Smooth muscle cell (in vitro differentiated cells): Measurements from ENCODE around the gene CFAP46. TPM values are rescaled to one million over a fixed set of nuclear protein-coding genes. Genes with fewer than 3 reads are reported as not detected.

Source experiments
- DNase-seq: peaks from one replicate; lab custom pipeline; 2025; ENCODE audit not compliant: unreplicated experiment; lab: John Stamatoyannopoulos, UW
- H2AFZ ChIP-seq: fragments of 200-600 bp; sonication (generic); 2 replicates; pipeline ENCODE4 v1.6.0; 2016; ENCODE audit warnings: antibody characterized with exemption, low read depth, mild to moderate bottlenecking
- H3F3A ChIP-seq: fragments of 200-600 bp; sonication (generic); 2 replicates; pipeline ENCODE4 v1.6.0; 2017; ENCODE audit warnings: antibody characterized with exemption, low read depth
- H3K27ac ChIP-seq: fragments of 200-600 bp; sonication (generic); 2 replicates; pipeline ENCODE4 v1.5.1; 2016; ENCODE audit warnings: low read depth, mild to moderate bottlenecking
- H3K27me3 ChIP-seq: fragments of 200-600 bp; sonication (generic); 2 replicates; pipeline ENCODE4 v1.6.1; 2016; ENCODE audit warnings: low read depth, mild to moderate bottlenecking
- H3K36me3 ChIP-seq: fragments of 200-600 bp; sonication (generic); 2 replicates; pipeline ENCODE4 v1.5.1; 2016; ENCODE audit warnings: low read depth
- H3K4me1 ChIP-seq: fragments of 200-600 bp; sonication (generic); 2 replicates; pipeline ENCODE4 v1.5.1; 2016; ENCODE audit warnings: low read depth
- H3K4me2 ChIP-seq: fragments of 200-600 bp; sonication (generic); 2 replicates; pipeline ENCODE4 v1.6.0; 2016; ENCODE audit warnings: mild to moderate bottlenecking
- H3K4me3 ChIP-seq: fragments of 200-600 bp; sonication (generic); 2 replicates; pipeline ENCODE4 v1.5.1; 2016; ENCODE audit warnings: mild to moderate bottlenecking
- H3K79me2 ChIP-seq: fragments of 200-600 bp; sonication (generic); 2 replicates; pipeline ENCODE4 v1.6.0; 2016; ENCODE audit warnings: low read depth, mild to moderate bottlenecking
- H3K9ac ChIP-seq: fragments of 200-600 bp; sonication (generic); 2 replicates; pipeline ENCODE4 v1.6.0; 2016; ENCODE audit warnings: low read depth
- H3K9me3 ChIP-seq: fragments of 200-600 bp; sonication (generic); replicated peaks from 2 replicates; pipeline ENCODE4 v1.5.1; 2016; ENCODE audit warnings: low read depth
- H4K20me1 ChIP-seq: fragments of 200-600 bp; sonication (generic); 2 replicates; pipeline ENCODE4 v1.6.0; 2016; ENCODE audit warnings: low read depth
- WGBS: methylation state at CpG from one replicate; pipeline ENCODE4 v1.1.7; 2016; ENCODE audit warnings: low lambda C conversion rate; 5-methylcytosine and 5-hydroxymethylcytosine counted together
- polyA plus RNA-seq: library from polyadenylated mRNA; unstranded; fragments of >200 nt; fragmentation: Nextera tagmentation; extraction: Ambion mirVana; gene quantifications from 2 replicates; pipeline ENCODE4 v1.2.1, GENCODE V29; 2016
- total RNA-seq: library from RNA; depleted of rRNA; stranded (reverse); fragments of >200 nt; gene quantifications from 2 replicates; pipeline ENCODE4 v1.2.3, GENCODE V29; 2014
- TF ChIP-seq, protein P1 (sequence below): fragments of 200-600 bp; sonication (generic); IDR thresholded peaks from 2 replicates; pipeline ENCODE4 v1.5.1; 2017; ENCODE audit warnings: borderline replicate concordance, mild to moderate bottlenecking, antibody characterized with exemption; ENCODE audit not compliant: insufficient read depth, poor library complexity, severe bottlenecking

The CFAP46 gene
- total and polyA plus RNA-seq, 2 experiments from 2014 or later: 1.1 to 2.0 TPM

DNA sequence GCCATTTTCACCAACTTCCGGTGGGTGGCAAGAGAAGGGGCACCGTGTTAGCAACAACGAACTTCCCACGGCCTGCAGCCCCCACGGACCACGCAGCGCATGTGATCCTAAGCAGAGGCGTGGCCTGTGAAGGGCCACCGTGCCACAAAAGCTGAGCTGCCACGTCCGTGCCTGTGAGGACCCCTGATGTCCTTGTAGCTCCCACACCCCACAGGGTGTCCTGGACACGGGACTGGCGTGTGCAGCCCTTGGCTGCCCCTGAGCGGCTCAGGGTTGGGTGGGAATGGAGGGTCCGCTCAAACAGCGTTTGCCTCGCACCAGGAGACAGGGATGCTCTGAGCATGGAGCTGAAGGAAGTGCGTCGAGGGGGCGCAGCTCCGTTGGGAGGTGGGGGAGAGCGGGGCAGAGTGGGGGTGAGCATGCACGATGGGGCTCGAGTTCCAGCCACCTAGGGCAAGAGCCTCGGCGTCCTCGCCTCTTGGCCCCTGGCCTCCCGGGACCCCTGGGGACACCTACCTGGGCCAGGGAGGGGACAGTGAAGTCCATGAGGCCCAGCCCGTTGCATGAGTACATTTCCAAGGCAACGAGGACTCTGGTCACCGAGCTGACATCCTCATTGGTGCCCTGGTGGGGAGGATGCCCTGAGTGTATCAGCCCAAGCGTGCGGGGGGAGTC, 33.6 kb downstream of the CFAP46 start:
- H3F3A ChIP-seq: no peaks in the 10 kb centered on the region
- no peak for DNase-seq
- TF ChIP-seq, protein P1, sequence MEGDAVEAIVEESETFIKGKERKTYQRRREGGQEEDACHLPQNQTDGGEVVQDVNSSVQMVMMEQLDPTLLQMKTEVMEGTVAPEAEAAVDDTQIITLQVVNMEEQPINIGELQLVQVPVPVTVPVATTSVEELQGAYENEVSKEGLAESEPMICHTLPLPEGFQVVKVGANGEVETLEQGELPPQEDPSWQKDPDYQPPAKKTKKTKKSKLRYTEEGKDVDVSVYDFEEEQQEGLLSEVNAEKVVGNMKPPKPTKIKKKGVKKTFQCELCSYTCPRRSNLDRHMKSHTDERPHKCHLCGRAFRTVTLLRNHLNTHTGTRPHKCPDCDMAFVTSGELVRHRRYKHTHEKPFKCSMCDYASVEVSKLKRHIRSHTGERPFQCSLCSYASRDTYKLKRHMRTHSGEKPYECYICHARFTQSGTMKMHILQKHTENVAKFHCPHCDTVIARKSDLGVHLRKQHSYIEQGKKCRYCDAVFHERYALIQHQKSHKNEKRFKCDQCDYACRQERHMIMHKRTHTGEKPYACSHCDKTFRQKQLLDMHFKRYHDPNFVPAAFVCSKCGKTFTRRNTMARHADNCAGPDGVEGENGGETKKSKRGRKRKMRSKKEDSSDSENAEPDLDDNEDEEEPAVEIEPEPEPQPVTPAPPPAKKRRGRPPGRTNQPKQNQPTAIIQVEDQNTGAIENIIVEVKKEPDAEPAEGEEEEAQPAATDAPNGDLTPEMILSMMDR: no peak
- H3K27me3 ChIP-seq: no peaks in the 10 kb centered on the region
- H4K20me1 ChIP-seq: no peaks in the 10 kb centered on the region
- no peak overlapping the region for H3K27ac ChIP-seq
- H3K4me2 ChIP-seq: no peak overlapping the region
- no peaks in the 10 kb centered on the region for H3K79me2 ChIP-seq
- H3K4me3 ChIP-seq: no peak overlapping the region
- H3K9ac ChIP-seq: no peak overlapping the region
- H2AFZ ChIP-seq: no peak overlapping the region
- H3K36me3 ChIP-seq: no peaks in the 10 kb centered on the region
- H3K9me3 ChIP-seq: no peaks in the 10 kb centered on the region
- whole genome bisulfite sequencing: 94% methylated on average over 31 of the region's 33 CpGs
- peaks cover 11% of the 10 kb centered on the region for H3K4me1 ChIP-seq

DNA sequence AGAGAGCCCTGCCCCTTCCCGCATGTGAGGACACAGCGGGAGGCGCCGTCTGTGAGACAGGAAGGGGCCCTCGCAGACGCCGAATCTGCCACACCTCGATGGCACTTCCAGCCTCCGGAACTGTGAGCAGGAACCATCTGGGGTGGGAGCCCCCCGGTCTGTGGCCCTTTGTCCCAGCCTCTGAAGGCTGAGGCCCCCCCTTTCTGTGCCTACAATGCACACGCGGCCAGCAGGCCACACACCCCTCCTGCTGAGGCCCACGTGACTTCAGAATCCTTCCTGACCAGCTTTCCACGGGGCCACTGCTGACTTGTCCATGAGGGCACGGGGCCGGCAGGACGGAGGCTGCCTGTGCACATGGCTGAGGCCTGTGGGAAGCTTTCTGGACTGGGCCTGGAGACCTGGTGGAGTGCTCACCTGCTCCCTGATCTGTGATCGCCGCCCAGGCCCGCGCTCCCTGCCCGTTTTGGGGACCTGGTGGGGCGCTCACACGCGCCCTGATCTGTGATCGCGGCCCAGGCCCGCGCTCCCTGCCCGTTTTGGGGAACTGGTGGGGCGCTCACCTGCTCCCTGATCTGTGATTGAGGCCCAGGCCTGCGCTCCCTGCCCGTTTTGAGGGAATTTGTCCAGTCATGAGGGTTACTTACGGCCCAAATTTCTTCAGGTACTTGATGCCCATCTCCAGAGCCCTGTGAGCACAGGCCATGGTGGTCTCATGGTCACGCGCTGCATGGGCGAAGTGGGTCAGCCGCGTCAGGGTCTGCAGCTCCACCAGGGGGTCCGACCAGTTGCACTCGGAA, 34.3 kb downstream of the CFAP46 start:
- Histone ChIP-seq H4K20me1 (no peaks in the 10 kb centered on the region), H3K36me3 (no peaks in the 10 kb centered on the region), H3K4me2 (no peak overlapping the region), H3K9me3 (no peaks in the 10 kb centered on the region), H3K27me3 (no peaks in the 10 kb centered on the region), H3F3A (no peaks in the 10 kb centered on the region), H3K9ac (no peak overlapping the region), H3K4me1 (peaks cover 7% of the 10 kb centered on the region), H3K79me2 (no peaks in the 10 kb centered on the region), H3K4me3 (no peak overlapping the region), H3K27ac (no peak overlapping the region), H2AFZ (no peak overlapping the region)
- no peak for DNase-seq
- 97% methylated on average over 41 of the region's 41 CpGs for WGBS
- TF ChIP-seq, protein P1: no peak

DNA sequence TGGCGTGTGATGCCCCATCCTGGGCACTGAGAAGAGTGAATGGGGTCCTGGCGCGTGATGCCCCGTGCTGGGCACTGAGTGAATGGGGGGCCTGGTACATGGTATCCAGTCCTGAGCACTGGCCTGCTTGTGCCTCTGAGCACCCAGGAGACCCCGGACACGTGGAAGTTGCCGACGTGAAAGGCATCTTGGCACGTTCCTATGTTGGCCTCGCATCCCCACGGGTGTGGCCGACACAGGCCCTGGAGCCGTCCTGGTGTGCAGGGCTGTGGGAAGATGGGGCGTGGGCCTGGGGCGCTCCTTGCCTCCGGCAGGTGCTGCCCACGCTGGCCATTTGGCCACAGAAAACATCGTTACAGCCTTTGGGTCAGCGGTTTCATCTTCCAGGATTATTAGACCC, 35.5 kb downstream of the CFAP46 start:
- 91% methylated on average over 19 of the region's 19 CpGs for WGBS
- TF ChIP-seq, protein P1: no peak

More for the DNA sequence above, 35.5 kb downstream of the CFAP46 start:
- Histone ChIP-seq H3K79me2 (no peaks in the 10 kb centered on the region), H4K20me1 (no peaks in the 10 kb centered on the region), H3K36me3 (no peaks in the 10 kb centered on the region), H3K4me2 (no peak overlapping the region), H3K4me1 (peaks cover 7% of the 10 kb centered on the region), H3K27me3 (no peaks in the 10 kb centered on the region), H3K4me3 (no peak overlapping the region), H3K9ac (no peak overlapping the region), H3K9me3 (no peaks in the 10 kb centered on the region), H2AFZ (no peak overlapping the region), H3F3A (no peaks in the 10 kb centered on the region), H3K27ac (no peak overlapping the region)
- DNase-seq: no peak
